Fibroblast of lung (primary cell): ENCODE measurements around the gene SRPK3.

Experiments
- EZH2 ChIP-seq: IDR thresholded peaks from 2 replicates; pipeline ENCODE4 v1.5.1; 2012; ENCODE audit warnings: low read length, control low read depth, mild to moderate bottlenecking; ENCODE audit errors: missing control alignments
- TF ChIP-seq, protein P1 (sequence below), 2 donors: IDR thresholded peaks in 1 of 2; conservative IDR thresholded peaks in 1 of 2; 1 replicate in 1 of 2; 2 replicates in 1 of 2; pipeline ENCODE4 v1.5.1; 2011 to 2012; ENCODE audit warnings: low read length in 2 of 2, control low read depth in 1 of 2, inconsistent platforms in 1 of 2, low read depth in 1 of 2, mild to moderate bottlenecking in 1 of 2

DNA sequence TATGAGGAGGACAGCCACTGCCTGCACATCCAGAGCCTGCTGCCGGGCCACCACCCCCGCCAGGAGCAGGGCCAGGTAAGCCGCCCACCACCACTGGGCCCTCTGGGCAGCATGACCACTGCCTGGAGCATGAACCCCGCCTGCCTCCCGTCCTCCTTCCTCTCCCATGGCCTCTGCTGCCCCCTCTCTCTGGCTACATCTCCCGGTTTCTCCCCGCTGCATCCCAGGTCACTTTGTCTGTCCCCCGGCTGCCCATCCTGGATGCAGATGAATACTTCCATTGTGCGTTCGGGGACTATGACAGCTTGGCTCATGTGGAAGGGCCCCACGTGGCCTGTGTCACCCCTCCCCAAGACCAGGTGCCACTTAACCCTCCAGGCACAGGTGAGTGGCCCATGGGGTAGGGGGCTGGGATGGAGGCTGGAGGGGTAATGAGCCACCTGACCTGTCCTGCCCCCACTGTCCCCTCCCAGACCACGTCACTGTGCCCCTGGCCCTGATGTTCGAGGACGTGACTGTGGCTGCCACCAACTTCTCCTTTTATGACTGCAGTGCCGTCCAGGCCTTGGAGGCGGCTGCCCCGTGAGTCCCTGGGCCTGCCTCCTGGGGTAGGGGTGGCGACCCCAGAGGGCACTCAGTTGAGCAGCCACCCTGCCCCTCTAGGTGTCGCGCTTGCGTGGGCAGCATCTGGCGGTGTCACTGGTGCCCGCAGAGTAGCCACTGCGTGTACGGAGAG, 10.8 kb upstream of the SRPK3 start:
- TF ChIP-seq EZH2, result no peak
- TF ChIP-seq, protein P1, sequence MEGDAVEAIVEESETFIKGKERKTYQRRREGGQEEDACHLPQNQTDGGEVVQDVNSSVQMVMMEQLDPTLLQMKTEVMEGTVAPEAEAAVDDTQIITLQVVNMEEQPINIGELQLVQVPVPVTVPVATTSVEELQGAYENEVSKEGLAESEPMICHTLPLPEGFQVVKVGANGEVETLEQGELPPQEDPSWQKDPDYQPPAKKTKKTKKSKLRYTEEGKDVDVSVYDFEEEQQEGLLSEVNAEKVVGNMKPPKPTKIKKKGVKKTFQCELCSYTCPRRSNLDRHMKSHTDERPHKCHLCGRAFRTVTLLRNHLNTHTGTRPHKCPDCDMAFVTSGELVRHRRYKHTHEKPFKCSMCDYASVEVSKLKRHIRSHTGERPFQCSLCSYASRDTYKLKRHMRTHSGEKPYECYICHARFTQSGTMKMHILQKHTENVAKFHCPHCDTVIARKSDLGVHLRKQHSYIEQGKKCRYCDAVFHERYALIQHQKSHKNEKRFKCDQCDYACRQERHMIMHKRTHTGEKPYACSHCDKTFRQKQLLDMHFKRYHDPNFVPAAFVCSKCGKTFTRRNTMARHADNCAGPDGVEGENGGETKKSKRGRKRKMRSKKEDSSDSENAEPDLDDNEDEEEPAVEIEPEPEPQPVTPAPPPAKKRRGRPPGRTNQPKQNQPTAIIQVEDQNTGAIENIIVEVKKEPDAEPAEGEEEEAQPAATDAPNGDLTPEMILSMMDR (conservative IDR thresholded peaks at IDR 0.05 in 1 of 2, IDR thresholded peaks at IDR 0.05 in 1 of 2; ENCODE audit: low read depth in 1 of 2, low read length in 2 of 2), result no peak
